GM21360 (cell line): Measurements from ENCODE around the gene PTBP1.
A peak's percentile ranks its signal among the peaks of the same experiment; 100 is the strongest.

ENCODE experiments used
- ATAC-seq: cut with Tn5 transposase; IDR thresholded peaks from one replicate; pipeline ENCODE4 v1.9.1; 2021; ENCODE audit warnings: mild to moderate bottlenecking, moderate library complexity; ENCODE audit not compliant: unreplicated experiment

Gene PTBP1

DNA sequence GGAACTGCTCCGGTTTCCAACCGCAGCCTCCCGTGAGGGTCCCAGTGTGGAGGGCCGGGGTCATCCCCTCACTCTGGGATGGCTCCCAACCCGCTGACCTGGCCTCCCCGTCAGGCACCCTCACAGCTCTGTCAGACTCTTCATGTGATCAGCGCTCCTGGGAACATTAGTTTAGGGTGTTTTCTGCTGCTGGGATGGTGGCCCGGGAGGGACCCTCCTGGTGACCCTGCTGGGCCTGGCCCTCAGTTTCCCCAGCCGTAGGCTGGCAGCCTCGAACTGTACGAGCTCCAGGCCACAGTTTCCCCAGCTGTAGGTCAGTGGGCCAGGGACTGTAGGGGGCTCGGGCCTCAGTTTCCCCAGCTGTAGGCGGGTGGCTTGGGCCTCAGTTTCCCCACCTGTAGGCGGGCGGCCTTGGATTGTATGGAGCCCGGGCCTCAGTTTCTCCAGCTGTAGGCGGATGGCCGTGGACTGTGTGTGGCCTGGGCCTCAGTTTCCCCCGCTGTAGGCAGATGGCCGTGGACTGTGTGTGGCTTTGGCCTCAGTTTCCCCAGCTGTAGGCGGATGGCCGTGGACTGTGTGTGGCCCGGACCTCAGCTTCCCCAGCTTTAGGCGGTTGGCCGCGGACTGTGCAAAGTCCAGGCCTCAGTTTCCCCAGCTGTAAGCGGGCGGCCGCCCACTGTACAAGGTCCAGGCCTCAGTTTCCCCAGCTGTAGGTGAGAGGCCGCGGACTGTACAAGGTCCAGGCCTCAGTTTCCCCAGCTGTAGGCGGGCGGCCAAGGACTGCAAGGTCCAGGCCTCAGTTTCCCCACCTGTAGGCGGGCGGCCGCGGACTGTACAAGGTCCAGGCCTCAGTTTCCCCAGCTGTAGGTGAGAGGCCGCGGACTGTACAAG is 1.3 kb upstream of the PTBP1 start:
- ATAC-seq: no peak

DNA sequence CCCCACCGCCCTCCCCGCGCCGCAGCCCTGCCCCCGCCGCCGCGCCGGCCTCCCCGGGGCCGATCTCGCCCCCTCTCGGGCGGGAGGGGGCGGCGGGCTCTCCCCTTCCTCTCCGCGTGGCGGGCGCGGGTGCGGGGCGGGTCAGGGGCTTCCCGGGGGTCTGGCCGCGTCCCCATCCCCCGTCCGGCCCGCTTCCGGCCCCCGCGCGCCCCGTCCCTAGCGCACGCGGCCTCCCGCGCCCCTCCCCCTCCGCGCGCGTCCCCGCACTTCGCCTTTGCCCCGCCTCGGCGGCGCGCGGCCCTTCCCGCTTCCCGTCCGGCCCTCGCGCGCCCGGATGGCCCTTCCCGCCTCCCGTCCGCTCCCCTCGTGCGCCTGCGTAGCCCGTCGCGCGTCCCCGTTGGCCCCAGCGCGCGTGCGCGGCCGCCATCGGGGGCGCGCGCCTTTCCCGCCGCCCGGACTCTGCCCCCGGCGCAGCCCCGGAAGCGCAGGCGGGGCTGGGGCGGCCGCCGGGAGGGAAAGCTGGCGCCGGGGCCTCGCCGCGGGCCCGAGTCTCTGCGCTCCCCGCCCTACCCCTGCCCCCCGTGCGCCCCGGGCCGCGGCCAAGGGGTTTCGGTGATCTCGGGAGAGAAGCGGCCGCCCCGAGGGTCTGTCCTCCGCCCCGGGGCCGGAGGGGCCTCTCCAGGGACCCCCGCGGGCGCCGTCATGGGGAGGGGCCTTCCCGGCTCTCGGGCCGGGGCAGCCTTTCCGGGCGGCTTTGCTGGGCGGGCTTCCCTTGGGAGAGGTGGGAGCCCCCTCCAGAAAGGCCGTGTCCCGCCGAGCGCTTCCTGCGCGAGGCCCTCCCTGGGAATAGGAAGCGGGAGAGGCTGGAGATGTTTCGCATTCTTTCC is 519 bp downstream of the PTBP1 start:
- peak; percentile 30 for ATAC-seq

DNA sequence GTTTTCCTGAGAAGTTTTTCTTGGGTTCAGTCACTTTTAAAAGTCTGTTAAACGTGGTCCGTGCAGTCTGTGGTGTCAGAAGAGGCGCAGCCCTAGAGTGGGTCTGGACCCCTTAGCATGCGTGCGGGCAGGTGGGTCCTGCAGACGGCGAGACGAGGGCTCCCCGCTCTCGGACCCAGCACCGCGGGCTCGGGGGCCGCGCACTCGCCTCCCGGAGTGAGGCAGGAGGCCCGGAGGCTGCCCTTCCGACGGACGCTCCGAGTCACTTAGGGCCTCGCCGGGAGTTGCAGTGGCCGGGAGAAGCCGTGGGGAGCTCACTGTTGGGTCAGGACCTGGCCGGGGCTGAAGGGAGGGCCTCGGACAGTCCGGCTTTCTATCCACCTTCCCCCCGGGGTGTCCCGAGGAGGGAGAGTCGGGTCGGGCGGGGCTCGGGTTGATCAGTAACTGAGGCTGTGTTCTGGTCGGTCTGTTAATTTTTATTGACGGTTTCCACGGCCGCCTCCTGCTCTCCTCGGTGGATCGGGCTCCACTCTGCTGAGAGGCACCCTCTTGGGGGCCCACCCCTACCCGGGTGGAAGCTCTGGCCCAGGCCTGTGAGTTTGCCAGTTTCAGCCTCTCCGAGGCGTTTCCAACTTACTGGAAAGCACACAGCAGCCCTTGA is 1.3 kb downstream of the PTBP1 start:
- ATAC-seq: no peak

GRCh38 chr19:799076-799881 is 2.0 kb downstream of the PTBP1 start:
- no peak for ATAC-seq

DNA sequence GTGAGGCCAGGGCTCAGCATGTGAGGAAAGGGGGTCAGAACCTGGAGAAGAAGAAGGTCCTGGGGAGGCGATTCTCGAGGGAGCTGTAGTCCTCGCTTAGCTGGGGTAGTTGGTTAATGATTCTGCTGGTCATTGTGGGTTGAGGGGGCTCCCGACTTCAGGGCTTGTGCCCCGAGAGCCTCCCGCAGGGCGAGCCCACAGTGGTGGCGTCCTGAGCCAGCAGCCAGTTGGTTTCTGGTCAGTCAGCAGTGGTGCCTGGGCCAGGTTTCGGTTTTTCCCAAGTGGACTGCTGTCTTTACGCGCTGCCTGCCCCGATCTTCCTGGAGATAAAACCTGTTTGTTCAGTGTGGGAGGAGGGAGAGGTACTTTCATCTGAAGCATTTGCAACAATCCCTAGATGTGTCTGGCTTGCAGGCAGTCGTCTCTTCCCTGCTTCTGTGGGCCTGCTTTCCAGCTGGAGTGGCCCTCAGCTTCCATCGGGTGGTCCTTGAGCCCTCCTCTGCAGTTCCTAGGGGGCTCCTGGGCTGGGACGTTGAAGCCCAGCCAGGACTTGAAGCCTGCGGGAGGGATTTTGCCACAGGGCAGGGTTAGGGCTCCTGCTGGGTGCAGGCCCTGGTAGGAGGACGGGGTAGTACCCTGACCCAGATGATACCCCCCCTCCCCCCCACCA is 3.2 kb downstream of the PTBP1 start:
- no peak for ATAC-seq

- ATAC-seq: no peak
Observed at GRCh38 chr19:801030-801860, 4.0 kb downstream of the PTBP1 start.

DNA sequence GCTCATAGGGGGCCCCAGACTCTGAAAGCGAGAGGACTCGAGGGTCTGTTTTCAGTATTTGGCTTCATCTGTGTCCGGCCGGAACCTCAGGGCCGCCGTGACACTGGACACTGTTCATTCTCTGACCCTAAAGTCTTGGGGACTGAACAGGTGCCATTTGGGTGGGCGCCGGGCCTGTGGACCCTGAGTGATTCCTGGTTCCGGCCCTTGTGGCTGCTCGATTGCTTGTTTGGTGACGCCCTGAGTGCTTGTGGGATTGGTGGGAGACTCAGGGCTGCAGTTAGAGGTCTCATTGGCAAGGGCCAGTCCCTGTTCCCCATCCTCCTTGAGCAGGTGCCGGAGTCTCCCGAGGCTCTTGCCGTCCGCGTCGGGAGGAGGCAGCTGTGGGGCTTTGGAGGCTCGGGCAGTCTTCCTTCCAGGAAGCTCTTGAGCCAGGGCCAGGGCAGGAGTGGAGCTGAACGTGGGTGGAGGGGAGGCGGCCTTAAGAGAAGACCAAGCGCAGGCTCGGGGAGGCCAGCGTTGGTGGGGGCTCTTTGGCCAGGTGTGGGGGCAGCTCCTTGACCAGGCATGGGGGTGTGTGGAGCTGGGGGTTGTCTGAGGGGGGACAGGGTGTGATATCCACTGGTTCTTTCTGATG is 4.7 kb downstream of the PTBP1 start:
- no peak for ATAC-seq

DNA sequence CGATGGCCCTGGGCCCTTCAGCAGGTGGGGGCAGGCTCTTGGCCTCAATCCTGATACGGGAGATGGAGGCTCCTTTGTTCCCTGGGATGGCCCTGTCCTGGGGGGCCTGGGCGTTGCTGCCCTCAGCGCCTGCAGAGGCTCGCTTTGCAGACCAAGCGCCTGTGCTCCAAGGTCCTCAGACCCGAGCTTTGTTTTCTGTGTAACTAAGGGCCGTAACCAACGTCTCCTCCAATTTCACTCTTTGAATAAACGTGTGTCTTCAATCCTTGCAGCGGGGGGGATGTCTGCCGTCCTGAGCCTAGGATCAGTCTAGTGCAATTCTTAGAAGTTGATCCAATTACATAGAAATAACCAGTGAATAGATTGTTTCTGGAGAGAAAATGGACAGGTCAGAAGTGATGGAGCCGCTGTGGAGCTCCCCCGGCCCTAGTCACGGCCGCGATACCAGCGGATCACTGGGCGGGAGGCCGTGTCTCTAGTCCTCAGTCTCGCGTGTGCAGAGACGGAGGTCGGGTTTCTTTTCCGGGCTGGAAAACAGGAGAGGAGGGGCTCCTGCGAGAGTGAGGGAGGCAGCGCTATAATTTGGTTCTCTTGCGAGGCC is 5.3 kb downstream of the PTBP1 start:
- no peak for ATAC-seq

DNA sequence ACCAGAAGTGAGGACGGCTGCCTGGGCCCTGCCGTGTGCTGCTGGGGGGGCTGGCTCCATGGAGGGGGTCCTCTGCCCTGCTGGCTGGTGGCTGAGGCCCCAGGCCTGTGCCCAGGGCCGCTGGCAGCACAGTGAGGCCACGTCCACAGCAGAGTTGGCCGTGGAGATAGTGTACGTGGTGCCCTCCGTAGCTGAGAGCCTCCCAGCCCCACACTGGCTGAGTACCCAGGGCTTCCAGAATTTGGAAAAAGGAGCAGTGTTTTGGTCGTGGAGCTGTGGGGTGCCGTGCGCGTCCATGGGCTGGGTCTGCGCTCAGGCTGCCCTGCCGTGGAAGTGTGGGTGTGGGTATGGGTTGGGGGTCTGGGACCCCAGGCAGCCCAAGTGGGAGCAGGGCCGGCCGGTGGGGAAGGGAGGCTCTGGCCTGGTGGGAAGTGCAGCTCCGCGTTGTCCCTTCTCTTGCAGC is 5.9 kb downstream of the PTBP1 start:
- no peak for ATAC-seq

DNA sequence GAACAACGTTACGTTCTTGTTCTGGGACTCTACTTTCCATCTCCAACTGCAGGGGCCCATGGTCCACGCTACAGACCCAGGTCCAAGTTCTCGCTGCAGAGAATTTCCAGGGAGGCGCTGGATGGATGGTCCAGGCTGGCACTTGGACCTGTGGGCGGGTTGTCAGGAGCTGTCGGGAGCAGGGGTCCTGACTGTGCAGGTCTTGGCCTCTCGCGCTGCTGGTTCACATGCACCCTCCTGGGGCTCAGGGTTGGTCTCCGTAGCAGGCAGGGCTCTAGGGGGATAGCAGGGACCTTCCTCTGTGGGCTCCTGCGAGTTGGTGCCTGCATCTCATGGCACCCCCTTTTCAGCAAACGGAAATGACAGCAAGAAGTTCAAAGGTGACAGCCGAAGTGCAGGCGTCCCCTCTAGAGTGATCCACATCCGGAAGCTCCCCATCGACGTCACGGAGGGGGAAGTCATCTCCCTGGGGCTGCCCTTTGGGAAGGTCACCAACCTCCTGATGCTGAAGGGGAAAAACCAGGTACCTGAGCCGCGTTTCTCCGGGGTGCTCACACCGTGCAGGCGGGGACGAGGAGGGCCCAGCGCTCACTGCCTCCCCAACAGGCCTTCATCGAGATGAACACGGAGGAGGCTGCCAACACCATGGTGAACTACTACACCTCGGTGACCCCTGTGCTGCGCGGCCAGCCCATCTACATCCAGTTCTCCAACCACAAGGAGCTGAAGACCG is 6.6 kb downstream of the PTBP1 start:
- ATAC-seq: no peak

DNA sequence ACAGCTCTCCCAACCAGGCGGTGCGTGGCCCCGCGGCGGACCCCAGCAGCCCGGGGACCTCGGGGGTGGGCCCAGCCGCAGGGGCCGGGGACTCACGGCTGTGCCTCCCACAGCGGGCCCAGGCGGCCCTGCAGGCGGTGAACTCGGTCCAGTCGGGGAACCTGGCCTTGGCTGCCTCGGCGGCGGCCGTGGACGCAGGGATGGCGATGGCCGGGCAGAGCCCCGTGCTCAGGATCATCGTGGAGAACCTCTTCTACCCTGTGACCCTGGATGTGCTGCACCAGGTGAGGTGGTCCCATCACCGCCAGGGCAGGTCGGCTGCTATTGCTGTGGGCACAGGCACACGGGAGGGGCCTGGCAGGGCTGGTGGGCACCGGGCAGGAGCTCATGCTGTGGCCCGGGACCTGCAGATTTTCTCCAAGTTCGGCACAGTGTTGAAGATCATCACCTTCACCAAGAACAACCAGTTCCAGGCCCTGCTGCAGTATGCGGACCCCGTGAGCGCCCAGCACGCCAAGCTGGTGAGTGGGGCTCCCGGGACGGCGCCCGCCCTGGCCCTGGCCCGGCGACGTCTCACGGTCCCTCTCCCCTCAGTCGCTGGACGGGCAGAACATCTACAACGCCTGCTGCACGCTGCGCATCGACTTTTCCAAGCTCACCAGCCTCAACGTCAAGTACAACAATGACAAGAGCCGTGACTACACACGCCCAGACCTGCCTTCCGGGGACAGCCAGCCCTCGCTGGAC is 7.3 kb downstream of the PTBP1 start:
- ATAC-seq: no peak

GRCh38 chr19:805166-805551 is 7.9 kb downstream of the PTBP1 start:
- ATAC-seq: no peak

DNA sequence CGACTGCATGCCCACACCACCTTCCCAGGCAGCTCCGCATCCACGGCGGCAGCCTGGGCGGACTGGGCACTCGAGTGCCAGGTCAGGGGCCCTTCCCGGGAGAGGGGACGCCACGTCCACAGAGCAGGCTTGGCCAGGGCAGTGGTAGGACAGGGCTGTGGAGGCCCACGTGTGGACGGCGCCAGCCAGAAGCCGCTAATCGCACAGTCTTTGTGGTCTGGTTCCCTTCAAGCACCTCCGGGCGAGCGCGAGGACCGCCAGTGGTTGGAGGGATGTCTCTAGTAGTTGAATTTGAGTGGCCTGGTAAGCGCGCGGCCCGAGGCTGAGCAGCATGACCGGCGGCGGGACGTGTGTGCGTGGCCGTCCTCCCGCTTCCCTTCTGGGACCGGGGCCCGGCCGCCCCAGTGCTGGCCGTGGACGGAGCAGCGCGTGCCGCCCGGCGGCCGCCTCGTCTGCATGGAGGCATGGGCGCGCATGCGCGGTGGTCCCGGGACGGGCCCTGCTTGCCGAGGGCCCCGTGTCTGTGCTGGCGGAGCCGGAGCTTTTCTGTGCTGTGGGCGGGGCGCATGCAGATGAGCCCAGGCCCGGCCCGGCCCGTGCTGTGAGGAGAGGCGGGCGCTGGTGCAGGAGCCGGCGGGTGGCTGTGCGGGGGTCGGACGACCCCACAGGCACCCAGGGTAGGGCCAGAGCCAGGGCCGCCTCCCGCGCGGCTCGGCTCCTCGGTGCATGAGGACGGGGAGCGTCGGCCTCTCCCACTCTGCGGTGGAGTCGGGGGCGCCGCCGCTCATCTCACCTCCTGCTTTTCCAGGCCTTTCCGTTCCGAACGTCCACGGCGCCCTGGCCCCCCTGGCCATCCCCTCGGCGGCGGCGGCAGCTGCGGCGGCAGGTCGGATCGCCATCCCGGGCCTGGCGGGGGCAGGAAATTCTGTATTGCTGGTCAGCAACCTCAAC is 8.6 kb downstream of the PTBP1 start:
- ATAC-seq: no peak

GRCh38 chr19:806815-807421 is 9.7 kb downstream of the PTBP1 start:
- ATAC-seq: no peak
